Astrocyte of the cerebellum (primary cell): ENCODE measurements around the gene LRRK1.

ENCODE experiments used
- DNase-seq: peaks from one replicate; pipeline ENCODE4 v3.0.0-alpha.2; 2011; ENCODE audit warnings: low read depth
- H3K4me3 ChIP-seq: 2 replicates; pipeline ENCODE4 v1.5.1; 2011; ENCODE audit warnings: mild to moderate bottlenecking, low read depth, low read length, moderate library complexity
- in situ Hi-C: cut with HindIII; loops from 2 replicates; pipeline ENCODE4 v1.10.0; 2017; ENCODE audit warnings: low sequenced_read_pairs
- TF ChIP-seq, protein P1 (sequence below): IDR thresholded peaks from 2 replicates; pipeline ENCODE4 v1.5.1; 2012; ENCODE audit warnings: low read length, low read depth, moderate library complexity, mild to moderate bottlenecking; ENCODE audit errors: missing control alignments

The LRRK1 gene

DNA sequence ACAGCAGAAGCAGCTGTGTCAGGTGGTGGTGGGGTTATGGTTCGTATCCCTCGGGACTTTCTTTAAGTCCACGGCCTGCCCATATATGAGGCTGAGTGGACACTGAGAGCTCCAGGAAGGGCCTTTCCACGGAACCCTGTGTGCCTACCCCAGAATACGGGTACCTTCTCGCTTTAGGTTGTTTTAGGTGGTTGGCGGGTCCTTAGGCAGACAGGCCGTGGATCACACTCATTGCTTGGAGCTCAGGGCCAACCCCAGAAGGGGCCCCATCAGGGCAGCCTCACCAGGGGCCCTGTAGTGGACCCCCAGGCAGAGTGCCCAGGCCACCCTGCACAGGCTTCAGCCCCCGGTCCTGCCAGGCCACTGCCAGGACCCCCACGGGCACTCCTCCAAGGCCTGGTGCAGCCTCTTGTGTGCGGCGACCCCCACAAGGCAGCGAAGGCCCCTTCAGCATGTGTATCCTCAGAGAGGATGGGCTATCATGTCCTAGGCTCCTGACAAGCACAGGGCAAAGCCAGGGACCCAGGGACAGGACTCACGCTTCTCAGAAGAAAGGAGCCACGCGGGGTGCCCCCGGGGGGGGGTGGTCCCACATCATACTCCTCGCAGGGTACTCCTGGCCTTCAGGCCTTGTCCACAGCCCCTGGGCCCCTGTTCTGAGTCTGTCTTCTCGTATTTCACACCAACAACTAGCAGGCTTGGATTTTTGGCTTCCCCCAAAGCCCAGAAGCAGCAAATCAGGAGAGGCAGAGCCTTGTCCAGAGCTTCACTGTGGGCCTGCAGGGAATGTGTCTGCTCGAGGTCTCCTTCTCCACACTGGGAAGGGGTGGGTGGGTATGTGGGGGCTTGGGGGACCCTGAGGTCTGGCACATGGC lies 93.4 kb downstream of the LRRK1 start:
- DNase-seq: no peak
- H3K4me3 ChIP-seq: no peak overlapping the region
- in situ Hi-C loops: no loop called here
- TF ChIP-seq, protein P1, sequence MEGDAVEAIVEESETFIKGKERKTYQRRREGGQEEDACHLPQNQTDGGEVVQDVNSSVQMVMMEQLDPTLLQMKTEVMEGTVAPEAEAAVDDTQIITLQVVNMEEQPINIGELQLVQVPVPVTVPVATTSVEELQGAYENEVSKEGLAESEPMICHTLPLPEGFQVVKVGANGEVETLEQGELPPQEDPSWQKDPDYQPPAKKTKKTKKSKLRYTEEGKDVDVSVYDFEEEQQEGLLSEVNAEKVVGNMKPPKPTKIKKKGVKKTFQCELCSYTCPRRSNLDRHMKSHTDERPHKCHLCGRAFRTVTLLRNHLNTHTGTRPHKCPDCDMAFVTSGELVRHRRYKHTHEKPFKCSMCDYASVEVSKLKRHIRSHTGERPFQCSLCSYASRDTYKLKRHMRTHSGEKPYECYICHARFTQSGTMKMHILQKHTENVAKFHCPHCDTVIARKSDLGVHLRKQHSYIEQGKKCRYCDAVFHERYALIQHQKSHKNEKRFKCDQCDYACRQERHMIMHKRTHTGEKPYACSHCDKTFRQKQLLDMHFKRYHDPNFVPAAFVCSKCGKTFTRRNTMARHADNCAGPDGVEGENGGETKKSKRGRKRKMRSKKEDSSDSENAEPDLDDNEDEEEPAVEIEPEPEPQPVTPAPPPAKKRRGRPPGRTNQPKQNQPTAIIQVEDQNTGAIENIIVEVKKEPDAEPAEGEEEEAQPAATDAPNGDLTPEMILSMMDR: no peak

GRCh38 chr15:101013201-101013550 lies 94.0 kb downstream of the LRRK1 start:
- no peak overlapping the region for H3K4me3 ChIP-seq
- TF ChIP-seq, protein P1: no peak
- no peak for DNase-seq
- in situ Hi-C loops: no loop called here

GRCh38 chr15:101013769-101014675 lies 94.9 kb downstream of the LRRK1 start:
- TF ChIP-seq, protein P1: no peak
- no peak for DNase-seq
- H3K4me3 ChIP-seq: no peak overlapping the region
- in situ Hi-C loops: no loop called here

- in situ Hi-C loops: no loop called here
- peak; percentile 47 for DNase-seq
- H3K4me3 ChIP-seq: no peak overlapping the region
- TF ChIP-seq, protein P1: peak; percentile 94
Observed at GRCh38 chr15:101014921-101015841, 96.0 kb downstream of the LRRK1 start.

DNA sequence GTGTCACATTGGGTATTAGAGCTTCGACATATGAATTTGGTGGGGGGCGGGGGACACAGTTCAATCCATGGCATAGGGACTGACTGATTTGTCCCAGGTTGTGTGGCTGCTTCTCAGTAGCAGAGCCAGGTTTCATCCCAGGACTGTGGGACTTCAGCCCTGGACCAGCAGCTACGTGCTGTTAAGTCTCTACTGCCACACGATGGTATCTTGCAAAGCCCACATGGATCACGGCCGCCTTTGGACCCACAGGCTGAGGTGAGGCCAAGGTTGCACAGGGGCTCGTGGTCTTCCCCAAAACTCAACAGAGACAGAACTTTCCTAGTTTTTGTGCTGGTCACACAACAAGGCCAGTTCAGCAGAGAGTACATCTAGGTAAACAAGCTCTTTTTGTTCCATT lies 97.4 kb downstream of the LRRK1 start:
- DNase-seq: no peak
- in situ Hi-C loops: no loop called here
- no peak overlapping the region for H3K4me3 ChIP-seq
- TF ChIP-seq, protein P1: no peak
